Measurements from ENCODE around the gene SLC17A3.

GRCh38 chr6:25898289-25898977 lies 24.4 kb upstream of the SLC17A3 start:
- TF ChIP-seq CTCF (IDR thresholded peaks at IDR 0.05) (no peak), POLR2AphosphoS5 (IDR thresholded peaks at IDR 0.05; ENCODE audit: low read depth, low read length) (no peak), REST (IDR thresholded peaks at IDR 0.05; ENCODE audit: insufficient read depth in 1 of 2, low read depth in 2 of 2, low read length in 1 of 2) (no peak), SIN3A (IDR thresholded peaks at IDR 0.05; ENCODE audit: borderline replicate concordance, insufficient read depth, low read depth, low read length) (no peak), TCF7L2 (IDR thresholded peaks at IDR 0.05; ENCODE audit: low read depth, low read length) (no peak)
